Measurements from ENCODE around the gene ABCA3. TPM values are rescaled to one million over a fixed set of nuclear protein-coding genes. Genes with fewer than 3 reads are reported as not detected.

The ABCA3 gene
- polyA plus RNA-seq, 1 experiment: 3.8 TPM

- ChIA-PET CTCF (no interaction called here), POLR2A (no interaction called here)
- no peak for DNase-seq (ENCODE audit: low read depth)
- Histone ChIP-seq H3K4me3 (ENCODE audit: low read depth, low read length) (no peak overlapping the region), H3K36me3 (ENCODE audit: control insufficient read depth, insufficient read depth, low read length) (peaks cover 15% of the 10 kb centered on the region), H3K27me3 (ENCODE audit: control insufficient read depth, insufficient read depth, low read length) (no peaks in the 10 kb centered on the region)
- TF ChIP-seq CTCF (IDR thresholded peaks at IDR 0.05; ENCODE audit: insufficient read depth, low read depth, low read length): no peak
Measured at GRCh38 chr16:2226245-2226793, 114.2 kb downstream of the ABCA3 start.

Small RNA genes lying within 50 kb of the gene (small RNA-seq; reads per million reads assigned to genes)
- gene MIR3677 (ENCODE audit: insufficient read length, low read depth, low replicate concordance) (0.84 reads per million), gene MIR4717 (ENCODE audit: insufficient read length, low read depth, low replicate concordance) (not detected)

Other genes with a start within 250 kb of the ABCA3 start
- gene PKD1, start 204.8 kb downstream of the ABCA3 start, polyA plus RNA-seq (2011; rRNA removed): 40.1 and 76.1 TPM in 2 replicates
- 0.36 and 0.67 TPM in 2 replicates for gene RAB26, start 192.1 kb downstream of the ABCA3 start, polyA plus RNA-seq (2011; rRNA removed)
- gene TRAF7, start 184.9 kb downstream of the ABCA3 start, polyA plus RNA-seq (2011; rRNA removed): 37.0 and 68.1 TPM in 2 replicates
- 0.01 and 0.02 TPM in 2 replicates for gene CASKIN1, start 144.1 kb downstream of the ABCA3 start, polyA plus RNA-seq (2011; rRNA removed)
- gene MLST8, start 135.3 kb downstream of the ABCA3 start, polyA plus RNA-seq (2011; rRNA removed): 40.0 and 62.7 TPM in 2 replicates
- gene BRICD5, start 129.9 kb downstream of the ABCA3 start, polyA plus RNA-seq (2011; rRNA removed): 1.5 and 1.7 TPM in 2 replicates
- gene PGP, start 125.9 kb downstream of the ABCA3 start, polyA plus RNA-seq (2011; rRNA removed): 6.1 and 7.7 TPM in 2 replicates
- 11.3 and 17.6 TPM in 2 replicates for gene E4F1, start 117.1 kb downstream of the ABCA3 start, polyA plus RNA-seq (2011; rRNA removed)
- gene DNASE1L2, start 104.3 kb downstream of the ABCA3 start, polyA plus RNA-seq (2011; rRNA removed): 0.33 and 0.38 TPM in 2 replicates
- gene ECI1, start 89.1 kb downstream of the ABCA3 start, polyA plus RNA-seq (2011; rRNA removed): 36.9 and 63.9 TPM in 2 replicates
- gene RNPS1, start 72.6 kb downstream of the ABCA3 start, polyA plus RNA-seq (2011; rRNA removed): 101 and 129 TPM in 2 replicates
- gene CCNF, start 88.7 kb upstream of the ABCA3 start, polyA plus RNA-seq (2011; rRNA removed): 4.5 and 7.1 TPM in 2 replicates
- gene TEDC2, start 119.4 kb upstream of the ABCA3 start, polyA plus RNA-seq (2011; rRNA removed): 2.2 and 3.7 TPM in 2 replicates
- 0.09 and 0.12 TPM in 2 replicates for gene NTN3, start 130.6 kb upstream of the ABCA3 start, polyA plus RNA-seq (2011; rRNA removed)
- gene TBC1D24, start 134.4 kb upstream of the ABCA3 start, polyA plus RNA-seq (2011; rRNA removed): 6.0 and 9.2 TPM in 2 replicates
- 15.4 and 32.9 TPM in 2 replicates for gene ATP6V0C, start 173.2 kb upstream of the ABCA3 start, polyA plus RNA-seq (2011; rRNA removed)
- 9.5 and 15.9 TPM in 2 replicates for gene AMDHD2, start 179.6 kb upstream of the ABCA3 start, polyA plus RNA-seq (2011; rRNA removed)
- not detected in 2 replicates for gene CEMP1, start 190.7 kb upstream of the ABCA3 start, polyA plus RNA-seq (2011; rRNA removed)
- 25.0 and 31.3 TPM in 2 replicates for gene PDPK1, start 197.3 kb upstream of the ABCA3 start, polyA plus RNA-seq (2011; rRNA removed)